GM18951 (cell line): ENCODE measurements around the gene APOBEC4.
"Not testable (repeated sequence)": the region's sequence is repeated elsewhere in the genome, so short reads cannot be mapped to it uniquely, and the experiment has no call there.

Source experiments
- POLR2A ChIP-seq: IDR thresholded peaks from 4 replicates; pipeline ENCODE4 v1.6.1; 2011; ENCODE audit warnings: mild to moderate bottlenecking; ENCODE audit not compliant: insufficient read length, insufficient read depth; ENCODE audit errors: extremely low read depth
- in situ Hi-C: fragments of 300-500 bp; cut with MboI; formaldehyde crosslinking; loops from one replicate; pipeline ENCODE4 v1.12.0; 2022; ENCODE audit warnings: low sequenced_read_pairs, mixed read lengths, inconsistent platforms; ENCODE audit not compliant: unreplicated experiment

The APOBEC4 gene

GRCh38 chr1:183687546-183688304, 34.6 kb upstream of the APOBEC4 start:
- no peak for TF ChIP-seq POLR2A
- in situ Hi-C loops: no loop called here

GRCh38 chr1:183686229-183686628, 33.1 kb upstream of the APOBEC4 start:
- no peak for TF ChIP-seq POLR2A
- in situ Hi-C loops: no loop called here

GRCh38 chr1:183685112-183685713, 32.1 kb upstream of the APOBEC4 start:
- in situ Hi-C loops: no loop called here
- TF ChIP-seq POLR2A: no peak

GRCh38 chr1:183679363-183679762, 26.2 kb upstream of the APOBEC4 start:
- in situ Hi-C loops: not testable (repeated sequence)

GRCh38 chr1:183678819-183679218, 25.7 kb upstream of the APOBEC4 start:
- in situ Hi-C loops: no loop called here

GRCh38 chr1:183676586-183677189, 23.6 kb upstream of the APOBEC4 start:
- no peak for TF ChIP-seq POLR2A
- in situ Hi-C loops: no loop called here

More at GRCh38 chr1:183678819-183679218, 25.7 kb upstream of the APOBEC4 start:
- TF ChIP-seq POLR2A: no peak

GRCh38 chr1:183675883-183676585, 22.9 kb upstream of the APOBEC4 start:
- TF ChIP-seq POLR2A: no peak
- in situ Hi-C loops: no loop called here

- in situ Hi-C loops: no loop called here
- no peak for TF ChIP-seq POLR2A
Observed at GRCh38 chr1:183675381-183675780, 22.3 kb upstream of the APOBEC4 start.

- TF ChIP-seq POLR2A: no peak
- in situ Hi-C loops: no loop called here
Observed at GRCh38 chr1:183674886-183675285, 21.8 kb upstream of the APOBEC4 start.

- in situ Hi-C loops: no loop called here
- no peak for TF ChIP-seq POLR2A
Observed at GRCh38 chr1:183674339-183674738, 21.2 kb upstream of the APOBEC4 start.

- in situ Hi-C loops: no loop called here
- TF ChIP-seq POLR2A: no peak
Observed at GRCh38 chr1:183673605-183674323, 20.6 kb upstream of the APOBEC4 start.

- no peak for TF ChIP-seq POLR2A
- in situ Hi-C loops: no loop called here
Observed at GRCh38 chr1:183670169-183670568, 17.1 kb upstream of the APOBEC4 start.

- TF ChIP-seq POLR2A: no peak
- in situ Hi-C loops: no loop called here
Observed at GRCh38 chr1:183656355-183656754, 3.2 kb upstream of the APOBEC4 start.

GRCh38 chr1:183655562-183656075, 2.5 kb upstream of the APOBEC4 start:
- in situ Hi-C loops: no loop called here
- TF ChIP-seq POLR2A: no peak
